HEK293T (cell line): ENCODE measurements around the gene TRIM37.

Experiments
- FOXA1 ChIP-seq: fragments of 450-650 bp; IDR thresholded peaks from 2 replicates; pipeline ENCODE4 v1.6.1; 2016; ENCODE audit warnings: mild to moderate bottlenecking
- HDGF ChIP-seq: fragments of 450-650 bp; IDR thresholded peaks from 2 replicates; pipeline ENCODE4 v1.6.1; 2017; ENCODE audit warnings: antibody characterized with exemption, borderline replicate concordance

DNA sequence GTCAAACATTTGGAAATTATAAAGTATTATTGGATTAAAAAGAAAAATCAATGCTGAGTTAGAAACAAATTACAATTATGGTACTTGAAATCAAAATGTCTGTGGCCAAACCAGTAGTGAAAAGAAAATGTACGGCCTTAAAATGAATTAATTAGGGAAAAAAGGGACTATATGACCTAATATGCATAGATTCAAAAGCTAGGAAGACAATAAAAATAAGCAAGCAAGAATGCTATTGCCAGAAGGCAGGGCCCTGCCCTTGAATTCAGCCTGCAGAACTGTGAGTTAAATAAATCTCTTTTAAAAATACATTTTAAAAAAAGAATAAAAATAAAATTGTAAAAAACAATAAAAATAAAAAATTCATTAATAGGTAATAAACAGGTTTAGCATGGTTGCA is 88.7 kb downstream of the TRIM37 start:
- TF ChIP-seq FOXA1 (no peak), HDGF (no peak)
